ENCODE measurements around the gene MTARC1. TPM values are rescaled to one million over a fixed set of nuclear protein-coding genes. Genes with fewer than 3 reads are reported as not detected.
A peak's percentile ranks its signal among the peaks of the same experiment; 100 is the strongest.

Gene MTARC1
- total and polyA plus RNA-seq, 9 of the 15 experiments (the other 6 are each of a cell fraction or from before 2014, with no cell fraction given), result 0.07 to 0.14 (median 0.11) TPM; not detected in 6

DNA sequence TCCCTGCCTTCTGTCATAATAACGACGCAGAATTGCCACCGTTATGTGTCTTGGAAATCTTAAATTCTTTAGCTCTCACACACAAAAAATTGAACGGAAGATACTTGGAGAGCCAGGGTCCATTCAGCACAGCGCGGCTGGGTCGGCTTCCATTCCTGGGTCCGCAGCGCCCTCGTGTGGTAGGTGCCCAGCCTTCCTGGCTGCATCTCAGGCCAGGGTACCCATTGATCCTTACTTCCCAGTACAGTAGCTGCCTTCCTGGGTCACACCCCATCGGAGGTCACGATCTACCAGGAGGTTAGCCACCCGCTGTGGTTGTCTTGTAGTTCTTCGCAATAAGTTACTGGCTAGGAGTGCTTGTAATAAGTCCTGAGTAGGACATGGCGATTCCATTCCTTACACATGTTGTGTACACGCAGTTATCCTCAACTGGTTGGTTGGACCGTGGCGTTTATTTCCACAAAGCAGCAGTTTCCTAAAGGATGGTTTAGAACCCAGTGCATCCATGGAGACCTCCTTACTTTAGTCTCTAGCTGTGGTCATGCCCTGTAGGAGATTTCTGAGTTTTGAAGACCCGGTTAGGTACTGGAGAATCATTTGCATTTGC, 9.9 kb upstream of the MTARC1 start (continued):
- TF ChIP-seq, protein P1, sequence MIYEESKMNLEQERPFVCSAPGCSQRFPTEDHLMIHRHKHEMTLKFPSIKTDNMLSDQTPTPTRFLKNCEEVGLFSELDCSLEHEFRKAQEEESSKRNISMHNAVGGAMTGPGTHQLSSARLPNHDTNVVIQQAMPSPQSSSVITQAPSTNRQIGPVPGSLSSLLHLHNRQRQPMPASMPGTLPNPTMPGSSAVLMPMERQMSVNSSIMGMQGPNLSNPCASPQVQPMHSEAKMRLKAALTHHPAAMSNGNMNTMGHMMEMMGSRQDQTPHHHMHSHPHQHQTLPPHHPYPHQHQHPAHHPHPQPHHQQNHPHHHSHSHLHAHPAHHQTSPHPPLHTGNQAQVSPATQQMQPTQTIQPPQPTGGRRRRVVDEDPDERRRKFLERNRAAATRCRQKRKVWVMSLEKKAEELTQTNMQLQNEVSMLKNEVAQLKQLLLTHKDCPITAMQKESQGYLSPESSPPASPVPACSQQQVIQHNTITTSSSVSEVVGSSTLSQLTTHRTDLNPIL (CRISPR knock-in tag; IDR thresholded peaks at IDR 0.05), result no peak
- TF ChIP-seq TAF15 (IDR thresholded peaks at IDR 0.05; ENCODE audit: low read depth, low read length) (no peak), ZNF436 (CRISPR knock-in tag; IDR thresholded peaks at IDR 0.05) (no peak), ZNF57 (CRISPR knock-in tag; IDR thresholded peaks at IDR 0.05) (no peak), MYC (IDR thresholded peaks at IDR 0.05; ENCODE audit: low read depth, low read length) (0 out of 2 replicates have a peak, but pooled peaks have one; percentile 20), MYC (CRISPR knock-in tag; IDR thresholded peaks at IDR 0.05; ENCODE audit: borderline replicate concordance, low read depth) (no peak), ZBTB17 (CRISPR knock-in tag; IDR thresholded peaks at IDR 0.05) (no peak), ATF1 (CRISPR knock-in tag; IDR thresholded peaks at IDR 0.05) (no peak), ATF1 (tag; IDR thresholded peaks at IDR 0.05) (no peak), ZC3H4 (CRISPR knock-in tag; IDR thresholded peaks at IDR 0.05; ENCODE audit: borderline replicate concordance) (no peak), XRCC4 (IDR thresholded peaks at IDR 0.05; ENCODE audit: extremely low read depth, insufficient read depth, insufficient read length) (no peak), RB1 (IDR thresholded peaks at IDR 0.05; ENCODE audit: low read depth) (peak; percentile 56; the same call in 1 of the 2 replicates), CEBPG (CRISPR knock-in tag; IDR thresholded peaks at IDR 0.05) (no peak), CEBPG (tag; conservative IDR thresholded peaks at IDR 0.05 in 1 of 2, IDR thresholded peaks at IDR 0.05 in 1 of 2) (no peak), RAD51 (IDR thresholded peaks at IDR 0.05; ENCODE audit: borderline replicate concordance, low read depth) (no peak), CREBBP (IDR thresholded peaks at IDR 0.05; ENCODE audit: low read depth, low read length) (no peak), RBM25 (IDR thresholded peaks at IDR 0.05; ENCODE audit: low read depth, low read length, severe bottlenecking) (no peak), ZNF583 (CRISPR knock-in tag; IDR thresholded peaks at IDR 0.05) (no peak), PTTG1 (tag; IDR thresholded peaks at IDR 0.05; ENCODE audit: low read depth) (no peak), SLC30A9 (CRISPR knock-in tag; IDR thresholded peaks at IDR 0.05) (no peak), ZNF551 (CRISPR knock-in tag; IDR thresholded peaks at IDR 0.05) (no peak)
- TF ChIP-seq, protein P2, sequence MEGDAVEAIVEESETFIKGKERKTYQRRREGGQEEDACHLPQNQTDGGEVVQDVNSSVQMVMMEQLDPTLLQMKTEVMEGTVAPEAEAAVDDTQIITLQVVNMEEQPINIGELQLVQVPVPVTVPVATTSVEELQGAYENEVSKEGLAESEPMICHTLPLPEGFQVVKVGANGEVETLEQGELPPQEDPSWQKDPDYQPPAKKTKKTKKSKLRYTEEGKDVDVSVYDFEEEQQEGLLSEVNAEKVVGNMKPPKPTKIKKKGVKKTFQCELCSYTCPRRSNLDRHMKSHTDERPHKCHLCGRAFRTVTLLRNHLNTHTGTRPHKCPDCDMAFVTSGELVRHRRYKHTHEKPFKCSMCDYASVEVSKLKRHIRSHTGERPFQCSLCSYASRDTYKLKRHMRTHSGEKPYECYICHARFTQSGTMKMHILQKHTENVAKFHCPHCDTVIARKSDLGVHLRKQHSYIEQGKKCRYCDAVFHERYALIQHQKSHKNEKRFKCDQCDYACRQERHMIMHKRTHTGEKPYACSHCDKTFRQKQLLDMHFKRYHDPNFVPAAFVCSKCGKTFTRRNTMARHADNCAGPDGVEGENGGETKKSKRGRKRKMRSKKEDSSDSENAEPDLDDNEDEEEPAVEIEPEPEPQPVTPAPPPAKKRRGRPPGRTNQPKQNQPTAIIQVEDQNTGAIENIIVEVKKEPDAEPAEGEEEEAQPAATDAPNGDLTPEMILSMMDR (IDR thresholded peaks at IDR 0.05 in 2 of 3, conservative IDR thresholded peaks at IDR 0.05 in 1 of 3; ENCODE audit: insufficient read depth in 2 of 3, low read depth in 1 of 3, low read length in 3 of 3), result peak; percentile 88 to 97 (median 91)
- TF ChIP-seq, protein P3, sequence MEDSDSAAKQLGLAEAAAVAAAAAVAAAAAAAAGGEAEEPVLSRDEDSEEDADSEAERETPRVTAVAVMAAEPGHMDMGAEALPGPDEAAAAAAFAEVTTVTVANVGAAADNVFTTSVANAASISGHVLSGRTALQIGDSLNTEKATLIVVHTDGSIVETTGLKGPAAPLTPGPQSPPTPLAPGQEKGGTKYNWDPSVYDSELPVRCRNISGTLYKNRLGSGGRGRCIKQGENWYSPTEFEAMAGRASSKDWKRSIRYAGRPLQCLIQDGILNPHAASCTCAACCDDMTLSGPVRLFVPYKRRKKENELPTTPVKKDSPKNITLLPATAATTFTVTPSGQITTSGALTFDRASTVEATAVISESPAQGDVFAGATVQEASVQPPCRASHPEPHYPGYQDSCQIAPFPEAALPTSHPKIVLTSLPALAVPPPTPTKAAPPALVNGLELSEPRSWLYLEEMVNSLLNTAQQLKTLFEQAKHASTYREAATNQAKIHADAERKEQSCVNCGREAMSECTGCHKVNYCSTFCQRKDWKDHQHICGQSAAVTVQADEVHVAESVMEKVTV (CRISPR knock-in tag; IDR thresholded peaks at IDR 0.05), result peak; percentile 85
- TF ChIP-seq, protein P4, sequence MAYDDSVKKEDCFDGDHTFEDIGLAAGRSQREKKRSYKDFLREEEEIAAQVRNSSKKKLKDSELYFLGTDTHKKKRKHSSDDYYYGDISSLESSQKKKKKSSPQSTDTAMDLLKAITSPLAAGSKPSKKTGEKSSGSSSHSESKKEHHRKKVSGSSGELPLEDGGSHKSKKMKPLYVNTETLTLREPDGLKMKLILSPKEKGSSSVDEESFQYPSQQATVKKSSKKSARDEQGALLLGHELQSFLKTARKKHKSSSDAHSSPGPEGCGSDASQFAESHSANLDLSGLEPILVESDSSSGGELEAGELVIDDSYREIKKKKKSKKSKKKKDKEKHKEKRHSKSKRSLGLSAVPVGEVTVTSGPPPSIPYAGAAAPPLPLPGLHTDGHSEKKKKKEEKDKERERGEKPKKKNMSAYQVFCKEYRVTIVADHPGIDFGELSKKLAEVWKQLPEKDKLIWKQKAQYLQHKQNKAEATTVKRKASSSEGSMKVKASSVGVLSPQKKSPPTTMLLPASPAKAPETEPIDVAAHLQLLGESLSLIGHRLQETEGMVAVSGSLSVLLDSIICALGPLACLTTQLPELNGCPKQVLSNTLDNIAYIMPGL (CRISPR knock-in tag; IDR thresholded peaks at IDR 0.05), result no peak
